ENCODE measurements around the gene HMG20B. TPM values are rescaled to one million over a fixed set of nuclear protein-coding genes. Genes with fewer than 3 reads are reported as not detected.

Gene HMG20B
- total RNA-seq, 1 experiment from 2014 or later = 186 TPM

DNA sequence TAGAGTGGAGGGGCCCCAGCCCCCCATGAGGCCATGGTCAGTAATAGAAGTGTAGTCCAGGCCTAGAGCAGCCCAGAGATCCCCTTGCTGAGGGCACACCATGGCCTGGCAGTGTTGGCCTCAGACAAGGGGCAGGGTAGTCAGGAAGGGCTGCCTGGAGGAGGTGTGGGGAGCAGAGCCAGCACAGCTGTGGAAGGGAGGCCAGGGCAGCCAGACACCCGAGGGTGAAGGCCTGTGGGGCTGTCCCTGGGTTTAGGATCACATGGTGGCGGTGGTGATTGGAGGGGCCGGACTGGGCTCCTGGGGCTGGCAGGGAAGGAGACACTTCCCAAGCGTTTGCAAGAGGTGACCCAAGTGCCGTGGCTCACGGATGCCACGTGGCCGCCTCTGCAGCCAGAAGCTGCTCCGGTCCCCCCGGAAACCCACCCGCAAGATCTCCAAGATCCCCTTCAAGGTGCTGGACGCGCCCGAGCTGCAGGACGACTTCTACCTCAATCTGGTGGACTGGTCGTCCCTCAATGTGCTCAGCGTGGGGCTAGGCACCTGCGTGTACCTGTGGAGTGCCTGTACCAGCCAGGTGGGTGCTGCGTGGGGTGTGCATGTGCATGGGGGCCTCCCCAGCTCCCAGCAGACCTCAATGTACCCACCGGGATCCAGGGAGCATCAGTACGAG lies 45.4 kb upstream of the HMG20B start:
- Histone ChIP-seq H4K20me1 (ENCODE audit: insufficient read depth) (no peaks in the 10 kb centered on the region), H3K4me2 (ENCODE audit: low read length) (no peak overlapping the region), H3K4me1 (ENCODE audit: control insufficient read depth in 1 of 2, insufficient read depth in 2 of 2, low read length in 2 of 2) (no peaks in the 10 kb centered on the region), H3K9ac (ENCODE audit: low read length) (no peak overlapping the region), H3K27me3 (ENCODE audit: insufficient read depth, low read length) (no peaks in the 10 kb centered on the region), H2AFZ (ENCODE audit: low read depth, low read length, poor library complexity, severe bottlenecking) (no peak overlapping the region), H3K4me3 (replicated peaks in 1 of 2; ENCODE audit: low read depth in 1 of 2, low read length in 2 of 2) (no peak overlapping the region), H3K36me3 (ENCODE audit: control insufficient read depth in 1 of 2, insufficient read depth in 2 of 2, low read length in 2 of 2) (peaks cover 10 to 20% of the 10 kb centered on the region in 2 experiments; a peak in 3 of 4 replicates), H3K79me2 (ENCODE audit: insufficient read depth, low read length) (peaks cover 3% of the 10 kb centered on the region; the same call in 1 of the 2 replicates), H3K9me2 (ENCODE audit: insufficient read depth) (no peaks in the 10 kb centered on the region), H3K27ac (ENCODE audit: low read depth, low read length) (no peak overlapping the region), H3K9me3 (ENCODE audit: control insufficient read depth in 1 of 2, insufficient read depth in 1 of 2, low read depth in 1 of 2, low read length in 2 of 2) (no peaks in the 10 kb centered on the region)
- CTCF ChIA-PET = no interaction called here
- no peak for DNase-seq (ENCODE audit: low read depth, low spot score)
- RAD21 ChIA-PET (ENCODE audit: low non-redundant PET in 1 of 2, low total read pairs in 2 of 2, uncharacterized antibody in 2 of 2, unreplicated experiment in 2 of 2) = no interaction called here
- BruUV-seq (replicated peaks) = no TSS peak
- POLR2A ChIA-PET = no interaction called here
- TF ChIP-seq ELF1 (IDR thresholded peaks at IDR 0.05; ENCODE audit: borderline replicate concordance, low read depth) (no peak), POLR2AphosphoS5 (IDR thresholded peaks at IDR 0.05; ENCODE audit: low read depth, low read length) (no peak), ZNF274 (IDR thresholded peaks at IDR 0.05; ENCODE audit: low read depth, low read length) (no peak), SRF (IDR thresholded peaks at IDR 0.05; ENCODE audit: low read depth) (no peak), EGR1 (IDR thresholded peaks at IDR 0.05; ENCODE audit: low read depth) (no peak), RAD21 (IDR thresholded peaks at IDR 0.05; ENCODE audit: low read depth) (no peak), SIN3A (IDR thresholded peaks at IDR 0.05; ENCODE audit: low read depth) (no peak), YY1 (IDR thresholded peaks at IDR 0.05; ENCODE audit: extremely low read depth, insufficient replicate concordance, low read depth, low read length) (no peak), EZH2phosphoT487 (IDR thresholded peaks at IDR 0.05; ENCODE audit: borderline replicate concordance) (no peak), SP1 (IDR thresholded peaks at IDR 0.05; ENCODE audit: low read depth) (no peak)
- TF ChIP-seq, protein P1, sequence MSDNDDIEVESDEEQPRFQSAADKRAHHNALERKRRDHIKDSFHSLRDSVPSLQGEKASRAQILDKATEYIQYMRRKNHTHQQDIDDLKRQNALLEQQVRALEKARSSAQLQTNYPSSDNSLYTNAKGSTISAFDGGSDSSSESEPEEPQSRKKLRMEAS (IDR thresholded peaks at IDR 0.05) = no peak
- TF ChIP-seq, protein P2, sequence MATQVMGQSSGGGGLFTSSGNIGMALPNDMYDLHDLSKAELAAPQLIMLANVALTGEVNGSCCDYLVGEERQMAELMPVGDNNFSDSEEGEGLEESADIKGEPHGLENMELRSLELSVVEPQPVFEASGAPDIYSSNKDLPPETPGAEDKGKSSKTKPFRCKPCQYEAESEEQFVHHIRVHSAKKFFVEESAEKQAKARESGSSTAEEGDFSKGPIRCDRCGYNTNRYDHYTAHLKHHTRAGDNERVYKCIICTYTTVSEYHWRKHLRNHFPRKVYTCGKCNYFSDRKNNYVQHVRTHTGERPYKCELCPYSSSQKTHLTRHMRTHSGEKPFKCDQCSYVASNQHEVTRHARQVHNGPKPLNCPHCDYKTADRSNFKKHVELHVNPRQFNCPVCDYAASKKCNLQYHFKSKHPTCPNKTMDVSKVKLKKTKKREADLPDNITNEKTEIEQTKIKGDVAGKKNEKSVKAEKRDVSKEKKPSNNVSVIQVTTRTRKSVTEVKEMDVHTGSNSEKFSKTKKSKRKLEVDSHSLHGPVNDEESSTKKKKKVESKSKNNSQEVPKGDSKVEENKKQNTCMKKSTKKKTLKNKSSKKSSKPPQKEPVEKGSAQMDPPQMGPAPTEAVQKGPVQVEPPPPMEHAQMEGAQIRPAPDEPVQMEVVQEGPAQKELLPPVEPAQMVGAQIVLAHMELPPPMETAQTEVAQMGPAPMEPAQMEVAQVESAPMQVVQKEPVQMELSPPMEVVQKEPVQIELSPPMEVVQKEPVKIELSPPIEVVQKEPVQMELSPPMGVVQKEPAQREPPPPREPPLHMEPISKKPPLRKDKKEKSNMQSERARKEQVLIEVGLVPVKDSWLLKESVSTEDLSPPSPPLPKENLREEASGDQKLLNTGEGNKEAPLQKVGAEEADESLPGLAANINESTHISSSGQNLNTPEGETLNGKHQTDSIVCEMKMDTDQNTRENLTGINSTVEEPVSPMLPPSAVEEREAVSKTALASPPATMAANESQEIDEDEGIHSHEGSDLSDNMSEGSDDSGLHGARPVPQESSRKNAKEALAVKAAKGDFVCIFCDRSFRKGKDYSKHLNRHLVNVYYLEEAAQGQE (IDR thresholded peaks at IDR 0.05; ENCODE audit: low read depth) = no peak
- TF ChIP-seq, protein P3, sequence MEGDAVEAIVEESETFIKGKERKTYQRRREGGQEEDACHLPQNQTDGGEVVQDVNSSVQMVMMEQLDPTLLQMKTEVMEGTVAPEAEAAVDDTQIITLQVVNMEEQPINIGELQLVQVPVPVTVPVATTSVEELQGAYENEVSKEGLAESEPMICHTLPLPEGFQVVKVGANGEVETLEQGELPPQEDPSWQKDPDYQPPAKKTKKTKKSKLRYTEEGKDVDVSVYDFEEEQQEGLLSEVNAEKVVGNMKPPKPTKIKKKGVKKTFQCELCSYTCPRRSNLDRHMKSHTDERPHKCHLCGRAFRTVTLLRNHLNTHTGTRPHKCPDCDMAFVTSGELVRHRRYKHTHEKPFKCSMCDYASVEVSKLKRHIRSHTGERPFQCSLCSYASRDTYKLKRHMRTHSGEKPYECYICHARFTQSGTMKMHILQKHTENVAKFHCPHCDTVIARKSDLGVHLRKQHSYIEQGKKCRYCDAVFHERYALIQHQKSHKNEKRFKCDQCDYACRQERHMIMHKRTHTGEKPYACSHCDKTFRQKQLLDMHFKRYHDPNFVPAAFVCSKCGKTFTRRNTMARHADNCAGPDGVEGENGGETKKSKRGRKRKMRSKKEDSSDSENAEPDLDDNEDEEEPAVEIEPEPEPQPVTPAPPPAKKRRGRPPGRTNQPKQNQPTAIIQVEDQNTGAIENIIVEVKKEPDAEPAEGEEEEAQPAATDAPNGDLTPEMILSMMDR (IDR thresholded peaks at IDR 0.05 in 2 of 3, conservative IDR thresholded peaks at IDR 0.05 in 1 of 3; ENCODE audit: borderline replicate concordance in 1 of 3, insufficient read depth in 1 of 3, low read depth in 2 of 3, low read length in 2 of 3) = no peak
- TF ChIP-seq, protein P4, sequence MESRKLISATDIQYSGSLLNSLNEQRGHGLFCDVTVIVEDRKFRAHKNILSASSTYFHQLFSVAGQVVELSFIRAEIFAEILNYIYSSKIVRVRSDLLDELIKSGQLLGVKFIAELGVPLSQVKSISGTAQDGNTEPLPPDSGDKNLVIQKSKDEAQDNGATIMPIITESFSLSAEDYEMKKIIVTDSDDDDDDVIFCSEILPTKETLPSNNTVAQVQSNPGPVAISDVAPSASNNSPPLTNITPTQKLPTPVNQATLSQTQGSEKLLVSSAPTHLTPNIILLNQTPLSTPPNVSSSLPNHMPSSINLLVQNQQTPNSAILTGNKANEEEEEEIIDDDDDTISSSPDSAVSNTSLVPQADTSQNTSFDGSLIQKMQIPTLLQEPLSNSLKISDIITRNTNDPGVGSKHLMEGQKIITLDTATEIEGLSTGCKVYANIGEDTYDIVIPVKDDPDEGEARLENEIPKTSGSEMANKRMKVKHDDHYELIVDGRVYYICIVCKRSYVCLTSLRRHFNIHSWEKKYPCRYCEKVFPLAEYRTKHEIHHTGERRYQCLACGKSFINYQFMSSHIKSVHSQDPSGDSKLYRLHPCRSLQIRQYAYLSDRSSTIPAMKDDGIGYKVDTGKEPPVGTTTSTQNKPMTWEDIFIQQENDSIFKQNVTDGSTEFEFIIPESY (IDR thresholded peaks at IDR 0.05; ENCODE audit: extremely low read depth, insufficient replicate concordance, low read length) = no peak
- TF ChIP-seq, protein P5, sequence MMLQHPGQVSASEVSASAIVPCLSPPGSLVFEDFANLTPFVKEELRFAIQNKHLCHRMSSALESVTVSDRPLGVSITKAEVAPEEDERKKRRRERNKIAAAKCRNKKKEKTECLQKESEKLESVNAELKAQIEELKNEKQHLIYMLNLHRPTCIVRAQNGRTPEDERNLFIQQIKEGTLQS (IDR thresholded peaks at IDR 0.05) = no peak
- no peak for ATAC-seq
- intact Hi-C loops (cut with micrococcal nuclease) = no loop called here

Measured in HCT116 (cell line).